PC-9 (cell line): ENCODE results near the gene OR51D1. TPM values are rescaled to one million over a fixed set of nuclear protein-coding genes. Genes with fewer than 3 reads are reported as not detected.

ENCODE experiments used
- BruUV-seq: library from RNA; stranded (reverse); fragments of 400-500 nt; replicated peaks from 2 replicates; lab custom pipeline; 2021; lab: Mats Ljungman, UMichigan
- CTCF ChIA-PET: fragments of 300-600 bp; sonication (Branson Sonifier 250); formaldehyde crosslinking; loops from one replicate; lab custom pipeline; 2022; ENCODE audit warnings: antibody characterized with exemption; lab: Charles Lee
- POLR2A ChIA-PET: fragments of 300-600 bp; sonication (Branson Sonifier 250); formaldehyde crosslinking; loops from one replicate; lab custom pipeline; 2022; ENCODE audit warnings: antibody characterized with exemption; ENCODE audit not compliant: unreplicated experiment; lab: Charles Lee
- DNase-seq, 2 experiments: peaks; one replicate each; pipeline versions ENCODE4 v3.0.0 to v3.0.0-alpha.2; 2015 to 2022; ENCODE audit warnings: mixed read lengths in 1 of 2
- H2AFZ ChIP-seq: fragments of 200-600 bp; sonication (generic); 2 replicates; pipeline ENCODE4 v1.8.1; 2017; ENCODE audit warnings: antibody characterized with exemption
- H3F3A ChIP-seq: fragments of 200-600 bp; sonication (generic); 2 replicates; pipeline ENCODE4 v1.8.1; 2017; ENCODE audit warnings: antibody characterized with exemption, mild to moderate bottlenecking, low read depth; ENCODE audit not compliant: insufficient read depth
- H3K27ac ChIP-seq: fragments of 200-600 bp; sonication (generic); 2 replicates; pipeline ENCODE4 v1.6.1; 2016; ENCODE audit warnings: mixed run types
- H3K27me3 ChIP-seq: fragments of 200-600 bp; sonication (generic); 2 replicates; pipeline ENCODE4 v1.6.1; 2016; ENCODE audit warnings: low read depth, mixed run types; ENCODE audit not compliant: insufficient read depth
- H3K36me3 ChIP-seq: fragments of 200-600 bp; sonication (generic); 2 replicates; pipeline ENCODE4 v1.6.1; 2016; ENCODE audit warnings: low read depth, mixed run types
- H3K4me1 ChIP-seq: fragments of 200-600 bp; sonication (generic); replicated peaks from 2 replicates; pipeline ENCODE4 v1.6.1; 2016; ENCODE audit warnings: mixed run types; ENCODE audit not compliant: insufficient read depth
- H3K4me2 ChIP-seq: fragments of 200-600 bp; sonication (generic); 2 replicates; pipeline ENCODE4 v1.6.1; 2017; ENCODE audit warnings: mixed run types
- H3K4me3 ChIP-seq: fragments of 200-600 bp; sonication (generic); 2 replicates; pipeline ENCODE4 v1.6.1; 2016; ENCODE audit warnings: mixed run types
- H3K79me2 ChIP-seq: fragments of 200-600 bp; sonication (generic); 2 replicates; pipeline ENCODE4 v1.6.1; 2017; ENCODE audit warnings: low read depth, mixed run types
- H3K9me2 ChIP-seq: fragments of 200-600 bp; sonication (generic); 2 replicates; pipeline ENCODE4 v1.8.1; 2017; ENCODE audit warnings: mild to moderate bottlenecking; ENCODE audit not compliant: insufficient read depth
- H3K9me3 ChIP-seq: fragments of 200-600 bp; sonication (generic); 2 replicates; pipeline ENCODE4 v1.8.1; 2016; ENCODE audit warnings: low read depth; ENCODE audit not compliant: insufficient read depth
- H4K20me1 ChIP-seq: fragments of 200-600 bp; sonication (generic); 2 replicates; pipeline ENCODE4 v1.8.1; 2017; ENCODE audit not compliant: insufficient read depth
- EZH2 ChIP-seq: fragments of 200-600 bp; sonication (generic); IDR thresholded peaks from 2 replicates; pipeline ENCODE4 v1.8.0; 2017; ENCODE audit warnings: antibody characterized with exemption, low read depth
- intact Hi-C: fragments of 100-400 bp; cut with micrococcal nuclease; formaldehyde crosslinking; loops from one replicate; pipeline ENCODE4 v1.10.0; 2022; ENCODE audit not compliant: unreplicated experiment
- total RNA-seq: library from RNA; stranded (reverse); gene quantifications from 2 replicates; pipeline ENCODE4 v1.2.3, GENCODE V29; 2021
- TF ChIP-seq, protein P1 (sequence below): fragments of 200-600 bp; sonication (generic); conservative IDR thresholded peaks from 2 replicates; pipeline ENCODE4 v1.6.1; 2017; ENCODE audit warnings: mixed run types, antibody characterized with exemption, mild to moderate bottlenecking, moderate library complexity

OR51D1 gene
- total RNA-seq, 1 experiment from 2014 or later, result not detected

DNA sequence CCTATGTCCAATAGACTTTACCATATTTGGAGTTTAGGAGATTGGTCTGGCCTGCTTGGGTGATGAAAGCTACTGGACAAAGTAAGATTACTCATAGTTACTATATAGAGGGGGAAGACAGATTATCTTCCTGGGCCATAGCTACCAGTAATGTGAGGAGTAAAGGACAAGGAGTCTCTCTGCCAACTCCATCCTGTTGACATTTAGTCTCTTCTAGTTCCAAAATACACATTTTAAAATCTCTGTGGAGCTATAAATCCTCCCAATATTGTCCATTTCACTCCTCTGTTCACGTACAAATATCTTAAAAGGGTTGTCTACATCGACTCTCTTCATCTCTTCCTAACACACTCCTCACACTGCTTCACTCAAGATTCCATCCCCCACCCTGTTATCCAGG is 1.1 kb upstream of the OR51D1 start:
- no TSS peak for BruUV-seq
- H3K36me3 ChIP-seq, result no peaks in the 10 kb centered on the region
- no peak overlapping the region for H3K4me2 ChIP-seq
- H3K79me2 ChIP-seq, result no peaks in the 10 kb centered on the region
- POLR2A ChIA-PET, result no interaction called here
- H3K27me3 ChIP-seq, result 0 out of 2 replicates have a peak, but pooled peaks cover 5% of the 10 kb centered on the region
- CTCF ChIA-PET, result no interaction called here
- H4K20me1 ChIP-seq, result no peaks in the 10 kb centered on the region
- no peaks in the 10 kb centered on the region for H3K4me1 ChIP-seq
- no peaks in the 10 kb centered on the region for H3K9me3 ChIP-seq
- no peak for DNase-seq
- no peak overlapping the region for H2AFZ ChIP-seq
- H3F3A ChIP-seq, result no peaks in the 10 kb centered on the region
- intact Hi-C loops, result loop anchor here (2.0 to 5.0 kb wide), 2 partner anchors 369 to 1171 kb away; partner anchors contain the start of gene OR52N2
- H3K27ac ChIP-seq, result no peak overlapping the region
- TF ChIP-seq EZH2, result no peak
- TF ChIP-seq, protein P1, sequence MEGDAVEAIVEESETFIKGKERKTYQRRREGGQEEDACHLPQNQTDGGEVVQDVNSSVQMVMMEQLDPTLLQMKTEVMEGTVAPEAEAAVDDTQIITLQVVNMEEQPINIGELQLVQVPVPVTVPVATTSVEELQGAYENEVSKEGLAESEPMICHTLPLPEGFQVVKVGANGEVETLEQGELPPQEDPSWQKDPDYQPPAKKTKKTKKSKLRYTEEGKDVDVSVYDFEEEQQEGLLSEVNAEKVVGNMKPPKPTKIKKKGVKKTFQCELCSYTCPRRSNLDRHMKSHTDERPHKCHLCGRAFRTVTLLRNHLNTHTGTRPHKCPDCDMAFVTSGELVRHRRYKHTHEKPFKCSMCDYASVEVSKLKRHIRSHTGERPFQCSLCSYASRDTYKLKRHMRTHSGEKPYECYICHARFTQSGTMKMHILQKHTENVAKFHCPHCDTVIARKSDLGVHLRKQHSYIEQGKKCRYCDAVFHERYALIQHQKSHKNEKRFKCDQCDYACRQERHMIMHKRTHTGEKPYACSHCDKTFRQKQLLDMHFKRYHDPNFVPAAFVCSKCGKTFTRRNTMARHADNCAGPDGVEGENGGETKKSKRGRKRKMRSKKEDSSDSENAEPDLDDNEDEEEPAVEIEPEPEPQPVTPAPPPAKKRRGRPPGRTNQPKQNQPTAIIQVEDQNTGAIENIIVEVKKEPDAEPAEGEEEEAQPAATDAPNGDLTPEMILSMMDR, result no peak
- H3K9me2 ChIP-seq, result no peaks in the 10 kb centered on the region
- H3K4me3 ChIP-seq, result no peak overlapping the region

DNA sequence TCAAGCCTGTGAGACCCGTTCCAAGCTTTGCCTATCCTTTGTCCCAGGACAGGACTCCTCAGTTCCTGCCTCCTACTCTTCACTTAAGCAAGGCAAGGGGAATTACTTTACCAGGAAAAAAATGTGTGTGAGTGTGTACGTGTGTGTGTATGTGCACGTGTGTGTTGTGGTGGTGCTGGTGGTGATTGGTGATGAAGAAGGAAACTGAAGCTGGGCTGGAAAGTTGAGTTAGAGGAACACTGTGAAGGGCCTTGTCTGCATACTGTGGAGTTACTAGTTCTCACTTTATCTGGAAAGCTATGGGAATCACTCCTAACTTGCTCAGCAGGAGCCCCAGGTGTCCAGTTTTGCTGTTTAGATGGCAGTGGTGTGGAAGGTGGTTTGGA is 378 bp downstream of the OR51D1 start:
- Histone ChIP-seq H3K27ac (no peak overlapping the region), H3K9me2 (no peaks in the 10 kb centered on the region), H4K20me1 (no peaks in the 10 kb centered on the region), H3K4me2 (no peak overlapping the region), H3K27me3 (peaks cover 6% of the 10 kb centered on the region; the same call in 1 of the 2 replicates), H3K4me1 (no peaks in the 10 kb centered on the region), H3K79me2 (no peaks in the 10 kb centered on the region), H3K9me3 (no peaks in the 10 kb centered on the region), H3F3A (no peaks in the 10 kb centered on the region), H3K36me3 (no peaks in the 10 kb centered on the region), H2AFZ (no peak overlapping the region), H3K4me3 (no peak overlapping the region)
- TF ChIP-seq, protein P1, result no peak
- no peak for TF ChIP-seq EZH2
- BruUV-seq, result no TSS peak
- DNase-seq, result no peak
- CTCF ChIA-PET, result no interaction called here
- intact Hi-C loops, result loop anchor here (2.0 to 5.0 kb wide), 2 partner anchors 367 to 1170 kb away; partner anchors contain the start of gene OR52N2
- POLR2A ChIA-PET, result no interaction called here

DNA sequence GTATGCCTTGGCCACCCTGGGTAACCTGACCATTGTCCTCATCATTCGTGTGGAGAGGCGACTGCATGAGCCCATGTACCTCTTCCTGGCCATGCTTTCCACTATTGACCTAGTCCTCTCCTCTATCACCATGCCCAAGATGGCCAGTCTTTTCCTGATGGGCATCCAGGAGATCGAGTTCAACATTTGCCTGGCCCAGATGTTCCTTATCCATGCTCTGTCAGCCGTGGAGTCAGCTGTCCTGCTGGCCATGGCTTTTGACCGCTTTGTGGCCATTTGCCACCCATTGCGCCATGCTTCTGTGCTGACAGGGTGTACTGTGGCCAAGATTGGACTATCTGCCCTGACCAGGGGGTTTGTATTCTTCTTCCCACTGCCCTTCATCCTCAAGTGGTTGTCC is 2.7 kb downstream of the OR51D1 start:
- CTCF ChIA-PET, result no interaction called here
- Histone ChIP-seq H3K27me3 (peaks cover 11% of the 10 kb centered on the region; the same call in 1 of the 2 replicates), H3K4me2 (no peak overlapping the region), H3K36me3 (no peaks in the 10 kb centered on the region), H2AFZ (no peak overlapping the region), H3K9me3 (no peaks in the 10 kb centered on the region), H3F3A (no peaks in the 10 kb centered on the region), H3K27ac (no peak overlapping the region), H4K20me1 (no peaks in the 10 kb centered on the region), H3K4me1 (no peaks in the 10 kb centered on the region), H3K9me2 (no peaks in the 10 kb centered on the region), H3K79me2 (no peaks in the 10 kb centered on the region), H3K4me3 (no peak overlapping the region)
- POLR2A ChIA-PET, result no interaction called here
- intact Hi-C loops, result loop anchor here (5.0 kb wide), 1 partner anchor 1167 kb away; the partner anchor contains the start of gene OR52N2
- no peak for TF ChIP-seq EZH2
- TF ChIP-seq, protein P1, result no peak
- no peak for DNase-seq
- no TSS peak for BruUV-seq
